Muscle layer of duodenum (tissue), 2 donors: ENCODE results near the gene TMEM144.
"Not testable (repeated sequence)": the region's sequence is repeated elsewhere in the genome, so short reads cannot be mapped to it uniquely, and the experiment has no call there.

Experiments used
- H3K27ac ChIP-seq: one replicate; pipeline ENCODE4 v1.7.0; 2013; ENCODE audit warnings: mild to moderate bottlenecking, low read length
- H3K27me3 ChIP-seq: one replicate; pipeline ENCODE4 v1.7.0; 2013; ENCODE audit warnings: low read depth, mild to moderate bottlenecking, control low read depth, low read length
- H3K36me3 ChIP-seq, 2 donors: one replicate each; pipeline ENCODE4 v1.7.0; 2013; ENCODE audit warnings: low read length in 2 of 2, control low read depth in 1 of 2, mild to moderate bottlenecking in 1 of 2; ENCODE audit not compliant: insufficient read depth in 2 of 2, control insufficient read depth in 1 of 2
- H3K4me1 ChIP-seq, 2 donors: one replicate each; pipeline ENCODE4 v1.7.0; 2013; ENCODE audit warnings: low read length in 2 of 2, mild to moderate bottlenecking in 2 of 2, control low read depth in 1 of 2, moderate library complexity in 1 of 2; ENCODE audit not compliant: insufficient read depth in 2 of 2, control insufficient read depth in 1 of 2
- H3K4me3 ChIP-seq, 2 donors: one replicate each; pipeline ENCODE4 v1.7.0; 2013; ENCODE audit warnings: low read length in 2 of 2, low read depth in 1 of 2, mild to moderate bottlenecking in 1 of 2
- H3K9me3 ChIP-seq, 2 donors: one replicate each; pipeline ENCODE4 v1.7.0; 2013; ENCODE audit warnings: low read length in 2 of 2, control low read depth in 1 of 2, mild to moderate bottlenecking in 1 of 2; ENCODE audit not compliant: control insufficient read depth in 1 of 2
- donor health status: healthy.

TMEM144 gene

DNA sequence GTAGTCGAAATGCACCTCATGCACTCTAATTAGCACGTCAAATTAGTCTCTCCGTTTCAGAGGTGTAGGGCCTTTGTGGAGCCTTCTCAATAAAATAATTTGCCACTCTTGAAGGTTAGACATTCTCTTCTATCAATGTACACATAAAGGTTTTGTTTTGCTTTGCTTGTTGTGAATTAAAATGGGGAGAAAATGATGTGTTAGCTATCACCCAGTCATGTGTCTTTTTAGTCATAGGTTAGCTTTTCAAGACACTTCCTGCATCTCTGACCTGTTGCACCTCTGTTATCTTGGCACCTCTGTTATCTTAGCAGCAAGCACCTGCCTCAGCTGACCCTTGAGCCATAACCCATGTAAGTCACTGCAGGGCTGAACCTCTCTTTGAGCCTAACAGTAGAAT, 936 bp downstream of the TMEM144 start:
- Histone ChIP-seq H3K36me3 (no peaks in the 10 kb centered on the region), H3K27ac (peak overlapping the region; percentile 42), H3K4me3 (peak overlapping the region; percentile 59 to 78)

DNA sequence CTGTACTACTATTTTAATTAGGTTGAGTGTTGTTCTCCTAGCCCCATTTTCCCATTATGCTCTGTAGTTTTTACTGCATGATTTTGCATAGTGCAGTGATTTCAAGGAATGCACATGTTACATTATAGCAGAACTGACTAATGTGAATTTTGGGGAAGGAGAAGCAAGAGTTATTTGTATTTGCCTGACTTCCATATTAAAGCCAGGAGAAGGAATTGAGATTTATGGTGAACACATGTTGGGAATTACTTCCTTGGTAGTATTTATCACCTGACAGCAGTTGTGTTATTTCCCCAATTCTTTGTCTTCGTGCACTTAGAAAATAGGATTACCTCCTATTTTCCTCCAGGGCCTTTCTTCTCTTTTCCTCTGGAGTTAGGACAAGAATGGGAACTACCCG, 3.2 kb downstream of the TMEM144 start:
- no peak overlapping the region for H3K27ac ChIP-seq
- peaks cover 0 to 9% of the 10 kb centered on the region in 2 donors for H3K4me1 ChIP-seq
- H3K9me3 ChIP-seq, result no peaks in the 10 kb centered on the region
- no peak overlapping the region for H3K4me3 ChIP-seq
- no peaks in the 10 kb centered on the region for H3K36me3 ChIP-seq
- H3K27me3 ChIP-seq, result no peaks in the 10 kb centered on the region

More for the DNA sequence above, 936 bp downstream of the TMEM144 start:
- Histone ChIP-seq H3K9me3 (no peaks in the 10 kb centered on the region), H3K4me1 (peaks cover 0 to 9% of the 10 kb centered on the region in 2 donors), H3K27me3 (no peaks in the 10 kb centered on the region)

GRCh38 chr4:158214856-158215255, 4.6 kb downstream of the TMEM144 start:
- Histone ChIP-seq H3K4me1 (peaks cover 0 to 9% of the 10 kb centered on the region in 2 donors), H3K27ac (no peak overlapping the region), H3K36me3 (no peaks in the 10 kb centered on the region), H3K9me3 (no peaks in the 10 kb centered on the region), H3K27me3 (no peaks in the 10 kb centered on the region), H3K4me3 (no peak overlapping the region)

- Histone ChIP-seq H3K27ac (no peak overlapping the region), H3K27me3 (no peaks in the 10 kb centered on the region), H3K9me3 (no peaks in the 10 kb centered on the region), H3K4me1 (no peaks in the 10 kb centered on the region), H3K4me3 (no peak overlapping the region), H3K36me3 (peaks cover 0 to 14% of the 10 kb centered on the region in 2 donors)
Measured at GRCh38 chr4:158217763-158218162, 7.5 kb downstream of the TMEM144 start.

GRCh38 chr4:158219623-158220022, 9.3 kb downstream of the TMEM144 start:
- no peaks in the 10 kb centered on the region for H3K4me1 ChIP-seq
- no peak overlapping the region for H3K27ac ChIP-seq
- peaks cover 0 to 17% of the 10 kb centered on the region in 2 donors for H3K36me3 ChIP-seq
- H3K4me3 ChIP-seq, result no peak overlapping the region
- no peaks in the 10 kb centered on the region for H3K27me3 ChIP-seq
- no peaks in the 10 kb centered on the region for H3K9me3 ChIP-seq

- H3K27me3 ChIP-seq, H3K9me3 ChIP-seq, H3K4me3 ChIP-seq, H3K27ac ChIP-seq, H3K4me1 ChIP-seq: not testable (repeated sequence)
- peaks cover 0 to 20% of the 10 kb centered on the region in 2 donors for H3K36me3 ChIP-seq
Measured at GRCh38 chr4:158224318-158224717, 14.0 kb downstream of the TMEM144 start.

- not testable (repeated sequence) for H3K27ac ChIP-seq, H3K27me3 ChIP-seq, H3K9me3 ChIP-seq, H3K4me1 ChIP-seq, H3K4me3 ChIP-seq
- peaks cover 0 to 20% of the 10 kb centered on the region in 2 donors for H3K36me3 ChIP-seq
Measured at GRCh38 chr4:158224999-158225398, 14.7 kb downstream of the TMEM144 start.

GRCh38 chr4:158227880-158228279, 17.6 kb downstream of the TMEM144 start:
- H3K4me3 ChIP-seq, H3K9me3 ChIP-seq, H3K36me3 ChIP-seq, H3K4me1 ChIP-seq, H3K27ac ChIP-seq, H3K27me3 ChIP-seq: not testable (repeated sequence)

DNA sequence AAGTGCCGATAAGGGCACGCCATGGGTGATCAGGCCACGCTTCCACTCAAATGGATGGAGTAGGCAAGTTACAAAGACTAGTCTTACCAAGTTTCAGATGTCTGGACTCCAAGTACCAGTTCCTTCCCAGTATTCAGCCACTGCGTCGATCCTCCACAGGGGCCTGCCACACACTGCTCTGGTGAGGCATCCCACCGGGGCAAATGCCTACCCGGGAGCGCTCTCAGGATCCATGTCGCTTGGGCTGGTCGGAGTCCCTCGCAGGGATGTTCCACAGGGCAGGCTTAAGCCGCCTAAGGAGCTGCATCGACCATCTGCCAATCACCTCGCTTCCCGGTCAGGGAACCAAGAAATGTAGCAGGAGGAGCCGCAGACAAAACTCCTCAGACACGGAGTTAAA, 18.1 kb downstream of the TMEM144 start:
- not testable (repeated sequence) for H3K4me3 ChIP-seq, H3K9me3 ChIP-seq, H3K4me1 ChIP-seq, H3K27ac ChIP-seq, H3K27me3 ChIP-seq, H3K36me3 ChIP-seq

- no peak overlapping the region for H3K4me3 ChIP-seq
- no peaks in the 10 kb centered on the region for H3K9me3 ChIP-seq
- peaks cover 0 to 12% of the 10 kb centered on the region in 2 donors for H3K36me3 ChIP-seq
- no peaks in the 10 kb centered on the region for H3K27me3 ChIP-seq
- no peak overlapping the region for H3K27ac ChIP-seq
- no peaks in the 10 kb centered on the region for H3K4me1 ChIP-seq
Measured at GRCh38 chr4:158229768-158230167, 19.5 kb downstream of the TMEM144 start.

DNA sequence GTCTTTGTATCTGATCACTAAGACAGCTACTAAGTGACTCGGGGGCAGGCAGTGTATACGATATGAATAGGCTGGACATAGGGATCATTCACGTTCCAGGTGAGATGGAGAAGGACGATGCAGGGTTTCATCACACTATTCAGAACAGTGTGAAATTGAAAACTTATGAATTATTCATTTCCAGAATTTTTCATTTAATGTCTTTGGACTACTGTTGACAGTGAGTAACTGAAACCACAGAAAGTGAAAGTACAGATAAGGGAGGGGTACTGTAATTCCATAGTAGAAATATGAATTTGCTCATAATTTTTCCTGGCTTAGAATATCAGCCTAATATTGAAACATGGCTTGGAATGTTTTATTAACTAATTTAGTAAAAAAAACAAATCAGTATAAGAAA, 24.4 kb downstream of the TMEM144 start:
- Histone ChIP-seq H3K27ac (no peak overlapping the region), H3K36me3 (peaks cover 0 to 8% of the 10 kb centered on the region in 2 donors), H3K4me1 (no peaks in the 10 kb centered on the region), H3K4me3 (no peak overlapping the region), H3K9me3 (no peaks in the 10 kb centered on the region), H3K27me3 (no peaks in the 10 kb centered on the region)

- Histone ChIP-seq H3K36me3 (peaks cover 3 to 16% of the 10 kb centered on the region in 2 donors), H3K27me3 (no peaks in the 10 kb centered on the region), H3K27ac (no peak overlapping the region), H3K9me3 (no peaks in the 10 kb centered on the region), H3K4me1 (no peaks in the 10 kb centered on the region), H3K4me3 (no peak overlapping the region)
Measured at GRCh38 chr4:158236304-158237030, 26.2 kb downstream of the TMEM144 start.
